ENCODE measurements around the gene TOMM20L.

DNA sequence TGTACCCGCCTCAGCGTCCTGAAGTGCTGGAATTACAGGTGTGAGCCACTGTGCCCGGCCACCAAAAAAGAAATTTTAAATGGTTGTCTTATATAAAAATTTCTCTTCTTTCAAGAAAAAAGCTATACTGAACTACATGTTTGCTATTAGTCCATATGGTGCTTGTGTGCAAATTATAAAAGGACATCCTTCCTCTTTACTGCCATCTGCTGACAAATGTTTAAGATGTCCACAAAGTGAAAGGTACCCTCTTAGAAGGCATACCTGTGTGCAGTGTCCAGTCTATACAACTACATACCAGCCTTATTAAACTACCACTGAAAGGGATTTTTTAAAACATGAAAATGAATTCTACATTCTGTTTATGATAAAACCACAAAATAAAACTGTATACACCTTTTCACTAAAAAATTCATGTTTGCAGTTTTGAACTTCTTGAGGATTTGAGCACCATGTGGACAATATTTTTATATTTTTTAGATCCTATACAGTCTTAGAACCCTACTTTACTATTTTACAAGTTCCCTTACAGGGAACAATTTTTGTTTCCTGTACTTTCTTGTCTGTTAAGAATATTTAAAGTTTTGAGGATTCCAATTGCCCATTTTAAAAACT, 32.8 kb upstream of the TOMM20L start:
- TF ChIP-seq CTCF (IDR thresholded peaks at IDR 0.05; ENCODE audit: insufficient read depth, low read length) (no peak), POLR2AphosphoS5 (IDR thresholded peaks at IDR 0.05; ENCODE audit: low read depth) (no peak)

Data from HL-60 (cell line).